ENCODE data around the gene GCLC. TPM values are rescaled to one million over a fixed set of nuclear protein-coding genes. Genes with fewer than 3 reads are reported as not detected.

The GCLC gene
- polyA plus RNA-seq, 1 donor from 2014 or later = 10.4 TPM

- H2AFZ ChIP-seq (ENCODE audit: low read depth, low read length) = no peak overlapping the region
- H3F3A ChIP-seq (ENCODE audit: insufficient read depth, low read length, poor library complexity, severe bottlenecking) = no peaks in the 10 kb centered on the region
- no peaks in the 10 kb centered on the region for H3K27me3 ChIP-seq (ENCODE audit: insufficient read depth, low read depth, low read length)
- TF ChIP-seq REST (IDR thresholded peaks at IDR 0.05; ENCODE audit: borderline replicate concordance) (no peak), EP300 (conservative IDR thresholded peaks at IDR 0.05; ENCODE audit: poor library complexity, severe bottlenecking) (no peak), POLR2AphosphoS5 (IDR thresholded peaks at IDR 0.05) (no peak), CTCF (IDR thresholded peaks at IDR 0.05; ENCODE audit: poor library complexity, severe bottlenecking) (no peak), TAF1 (IDR thresholded peaks at IDR 0.05; ENCODE audit: low read depth) (no peak), RAD21 (conservative IDR thresholded peaks at IDR 0.05) (no peak), MXI1 (conservative IDR thresholded peaks at IDR 0.05; ENCODE audit: poor library complexity, severe bottlenecking) (no peak), SMC3 (conservative IDR thresholded peaks at IDR 0.05; ENCODE audit: poor library complexity) (no peak), EZH2 (IDR thresholded peaks at IDR 0.05; ENCODE audit: borderline replicate concordance, insufficient read depth, low read length, poor library complexity, severe bottlenecking) (no peak)
- H3K4me2 ChIP-seq (ENCODE audit: low read length) = no peak overlapping the region
- H3K79me2 ChIP-seq (replicated peaks; ENCODE audit: insufficient read depth, low read length) = no peaks in the 10 kb centered on the region
- H3K9me3 ChIP-seq (ENCODE audit: low read length) = no peaks in the 10 kb centered on the region
- H3K9ac ChIP-seq (ENCODE audit: low read length) = no peak overlapping the region
- H3K36me3 ChIP-seq (ENCODE audit: insufficient read depth, low read length) = no peaks in the 10 kb centered on the region
- no peaks in the 10 kb centered on the region for H4K20me1 ChIP-seq (ENCODE audit: insufficient read depth)
- no peak overlapping the region for H3K4me3 ChIP-seq (ENCODE audit: low read length)
- H3K9me2 ChIP-seq (ENCODE audit: insufficient read depth, low read length) = no peaks in the 10 kb centered on the region
- no peak overlapping the region for H3K27ac ChIP-seq (ENCODE audit: low read length)
These were observed 48.1 kb upstream of the GCLC start for GRCh38 chr6:53593001-53593488.

- no peaks in the 10 kb centered on the region for H3K79me2 ChIP-seq (replicated peaks; ENCODE audit: insufficient read depth, low read length)
- H3K9me3 ChIP-seq (ENCODE audit: low read length) = no peaks in the 10 kb centered on the region
- no peaks in the 10 kb centered on the region for H3F3A ChIP-seq (ENCODE audit: insufficient read depth, low read length, poor library complexity, severe bottlenecking)
- TF ChIP-seq RAD21 (conservative IDR thresholded peaks at IDR 0.05) (no peak), MXI1 (conservative IDR thresholded peaks at IDR 0.05; ENCODE audit: poor library complexity, severe bottlenecking) (no peak), SMC3 (conservative IDR thresholded peaks at IDR 0.05; ENCODE audit: poor library complexity) (no peak), POLR2AphosphoS5 (IDR thresholded peaks at IDR 0.05) (no peak), EZH2 (IDR thresholded peaks at IDR 0.05; ENCODE audit: borderline replicate concordance, insufficient read depth, low read length, poor library complexity, severe bottlenecking) (no peak), EP300 (conservative IDR thresholded peaks at IDR 0.05; ENCODE audit: poor library complexity, severe bottlenecking) (no peak), TAF1 (IDR thresholded peaks at IDR 0.05; ENCODE audit: low read depth) (no peak), CTCF (IDR thresholded peaks at IDR 0.05; ENCODE audit: poor library complexity, severe bottlenecking) (no peak), REST (IDR thresholded peaks at IDR 0.05; ENCODE audit: borderline replicate concordance) (no peak)
- no peaks in the 10 kb centered on the region for H3K27me3 ChIP-seq (ENCODE audit: insufficient read depth, low read depth, low read length)
- H2AFZ ChIP-seq (ENCODE audit: low read depth, low read length) = no peak overlapping the region
- no peak overlapping the region for H3K9ac ChIP-seq (ENCODE audit: low read length)
- no peaks in the 10 kb centered on the region for H3K36me3 ChIP-seq (ENCODE audit: insufficient read depth, low read length)
- H3K9me2 ChIP-seq (ENCODE audit: insufficient read depth, low read length) = no peaks in the 10 kb centered on the region
- H3K27ac ChIP-seq (ENCODE audit: low read length) = no peak overlapping the region
- H4K20me1 ChIP-seq (ENCODE audit: insufficient read depth) = no peaks in the 10 kb centered on the region
- H3K4me3 ChIP-seq (ENCODE audit: low read length) = no peak overlapping the region
- no peak overlapping the region for H3K4me2 ChIP-seq (ENCODE audit: low read length)
These were observed 47.0 kb upstream of the GCLC start for GRCh38 chr6:53591873-53592272.

All from neural cell (in vitro differentiated cells).